Smooth muscle cell (in vitro differentiated cells): ENCODE results near the gene RRBP1. TPM values are rescaled to one million over a fixed set of nuclear protein-coding genes. Genes with fewer than 3 reads are reported as not detected.

Experiments
- DNase-seq: peaks from one replicate; lab custom pipeline; 2025; ENCODE audit not compliant: unreplicated experiment; lab: John Stamatoyannopoulos, UW
- H2AFZ ChIP-seq: fragments of 200-600 bp; sonication (generic); 2 replicates; pipeline ENCODE4 v1.6.0; 2016; ENCODE audit warnings: antibody characterized with exemption, low read depth, mild to moderate bottlenecking
- H3F3A ChIP-seq: fragments of 200-600 bp; sonication (generic); 2 replicates; pipeline ENCODE4 v1.6.0; 2017; ENCODE audit warnings: antibody characterized with exemption, low read depth
- H3K27ac ChIP-seq: fragments of 200-600 bp; sonication (generic); 2 replicates; pipeline ENCODE4 v1.5.1; 2016; ENCODE audit warnings: low read depth, mild to moderate bottlenecking
- H3K27me3 ChIP-seq: fragments of 200-600 bp; sonication (generic); 2 replicates; pipeline ENCODE4 v1.6.1; 2016; ENCODE audit warnings: low read depth, mild to moderate bottlenecking
- H3K36me3 ChIP-seq: fragments of 200-600 bp; sonication (generic); 2 replicates; pipeline ENCODE4 v1.5.1; 2016; ENCODE audit warnings: low read depth
- H3K4me1 ChIP-seq: fragments of 200-600 bp; sonication (generic); 2 replicates; pipeline ENCODE4 v1.5.1; 2016; ENCODE audit warnings: low read depth
- H3K4me2 ChIP-seq: fragments of 200-600 bp; sonication (generic); 2 replicates; pipeline ENCODE4 v1.6.0; 2016; ENCODE audit warnings: mild to moderate bottlenecking
- H3K4me3 ChIP-seq: fragments of 200-600 bp; sonication (generic); 2 replicates; pipeline ENCODE4 v1.5.1; 2016; ENCODE audit warnings: mild to moderate bottlenecking
- H3K79me2 ChIP-seq: fragments of 200-600 bp; sonication (generic); 2 replicates; pipeline ENCODE4 v1.6.0; 2016; ENCODE audit warnings: low read depth, mild to moderate bottlenecking
- H3K9ac ChIP-seq: fragments of 200-600 bp; sonication (generic); 2 replicates; pipeline ENCODE4 v1.6.0; 2016; ENCODE audit warnings: low read depth
- H3K9me3 ChIP-seq: fragments of 200-600 bp; sonication (generic); replicated peaks from 2 replicates; pipeline ENCODE4 v1.5.1; 2016; ENCODE audit warnings: low read depth
- H4K20me1 ChIP-seq: fragments of 200-600 bp; sonication (generic); 2 replicates; pipeline ENCODE4 v1.6.0; 2016; ENCODE audit warnings: low read depth
- WGBS: methylation state at CpG from one replicate; pipeline ENCODE4 v1.1.7; 2016; ENCODE audit warnings: low lambda C conversion rate; 5-methylcytosine and 5-hydroxymethylcytosine counted together
- polyA plus RNA-seq: library from polyadenylated mRNA; unstranded; fragments of >200 nt; fragmentation: Nextera tagmentation; extraction: Ambion mirVana; gene quantifications from 2 replicates; pipeline ENCODE4 v1.2.1, GENCODE V29; 2016
- total RNA-seq: library from RNA; depleted of rRNA; stranded (reverse); fragments of >200 nt; gene quantifications from 2 replicates; pipeline ENCODE4 v1.2.3, GENCODE V29; 2014
- TF ChIP-seq, protein P1 (sequence below): fragments of 200-600 bp; sonication (generic); IDR thresholded peaks from 2 replicates; pipeline ENCODE4 v1.5.1; 2017; ENCODE audit warnings: borderline replicate concordance, mild to moderate bottlenecking, antibody characterized with exemption; ENCODE audit not compliant: insufficient read depth, poor library complexity, severe bottlenecking

Gene RRBP1
- total and polyA plus RNA-seq, 2 experiments from 2014 or later, result 142 to 226 TPM

- 0% methylated on average over 13 of the region's 65 CpGs for WGBS
- Histone ChIP-seq H3K79me2 (peaks cover 46% of the 10 kb centered on the region), H3K4me1 (peaks cover 13% of the 10 kb centered on the region), H3K4me2 (peak overlapping the region; percentile 67), H3K27me3 (no peaks in the 10 kb centered on the region), H2AFZ (no peak overlapping the region), H3F3A (peaks cover 13% of the 10 kb centered on the region), H4K20me1 (peaks cover 44% of the 10 kb centered on the region), H3K9me3 (no peaks in the 10 kb centered on the region), H3K36me3 (peaks cover 4% of the 10 kb centered on the region), H3K27ac (peak overlapping the region; percentile 87), H3K9ac (peak overlapping the region; percentile 87), H3K4me3 (peak overlapping the region; percentile 98)
- no peak for DNase-seq
- TF ChIP-seq, protein P1, sequence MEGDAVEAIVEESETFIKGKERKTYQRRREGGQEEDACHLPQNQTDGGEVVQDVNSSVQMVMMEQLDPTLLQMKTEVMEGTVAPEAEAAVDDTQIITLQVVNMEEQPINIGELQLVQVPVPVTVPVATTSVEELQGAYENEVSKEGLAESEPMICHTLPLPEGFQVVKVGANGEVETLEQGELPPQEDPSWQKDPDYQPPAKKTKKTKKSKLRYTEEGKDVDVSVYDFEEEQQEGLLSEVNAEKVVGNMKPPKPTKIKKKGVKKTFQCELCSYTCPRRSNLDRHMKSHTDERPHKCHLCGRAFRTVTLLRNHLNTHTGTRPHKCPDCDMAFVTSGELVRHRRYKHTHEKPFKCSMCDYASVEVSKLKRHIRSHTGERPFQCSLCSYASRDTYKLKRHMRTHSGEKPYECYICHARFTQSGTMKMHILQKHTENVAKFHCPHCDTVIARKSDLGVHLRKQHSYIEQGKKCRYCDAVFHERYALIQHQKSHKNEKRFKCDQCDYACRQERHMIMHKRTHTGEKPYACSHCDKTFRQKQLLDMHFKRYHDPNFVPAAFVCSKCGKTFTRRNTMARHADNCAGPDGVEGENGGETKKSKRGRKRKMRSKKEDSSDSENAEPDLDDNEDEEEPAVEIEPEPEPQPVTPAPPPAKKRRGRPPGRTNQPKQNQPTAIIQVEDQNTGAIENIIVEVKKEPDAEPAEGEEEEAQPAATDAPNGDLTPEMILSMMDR, result no peak
Measured at GRCh38 chr20:17681726-17682102, 328 bp downstream of the RRBP1 start.

DNA sequence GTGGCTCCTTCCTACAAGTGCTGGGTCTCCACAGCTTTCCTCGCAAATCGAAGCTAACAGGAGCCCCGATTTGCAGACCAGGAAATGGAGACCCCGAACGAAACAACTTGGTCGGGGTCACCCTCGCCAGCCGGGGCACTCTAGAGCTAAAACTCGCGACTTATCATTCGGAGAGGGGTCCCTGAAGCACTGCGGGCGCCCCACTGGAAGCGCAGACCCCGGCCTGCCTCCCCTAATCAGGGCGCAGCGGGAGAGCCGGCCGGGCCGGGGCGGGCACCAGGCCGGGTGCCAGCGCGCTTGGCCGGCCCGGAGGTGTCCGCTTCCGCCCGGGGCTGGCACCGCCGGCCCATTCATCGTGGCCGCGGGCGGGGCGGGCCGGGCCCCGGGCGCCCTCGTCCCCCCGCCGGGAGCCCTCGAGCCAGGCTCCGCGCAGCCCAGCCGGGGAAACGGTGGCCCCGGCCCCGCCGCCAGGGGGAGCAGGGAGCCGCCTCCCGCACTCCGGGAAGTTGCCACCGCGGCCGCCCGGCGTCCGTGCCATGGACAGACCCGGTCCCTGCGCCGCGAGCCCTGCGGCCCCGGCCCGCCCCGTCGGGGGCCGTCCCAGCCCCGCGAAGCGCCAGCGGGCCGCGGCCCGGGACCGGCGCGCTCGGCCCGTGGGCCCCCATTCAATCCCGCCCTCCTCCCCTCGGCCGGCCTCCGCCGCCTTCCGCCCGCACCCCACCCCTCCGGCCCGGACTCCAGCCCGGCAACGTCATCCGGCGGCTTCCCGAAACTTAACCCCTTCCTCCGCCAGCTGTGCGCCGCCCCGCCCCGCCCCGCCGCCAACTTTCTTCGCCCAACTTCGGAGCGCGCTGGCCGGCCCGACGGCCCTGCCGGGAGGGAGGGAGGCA lies 961 bp downstream of the RRBP1 start:
- TF ChIP-seq, protein P1, result peak; percentile 65
- peaks cover 4% of the 10 kb centered on the region for H3K36me3 ChIP-seq
- H3K27me3 ChIP-seq, result no peaks in the 10 kb centered on the region
- DNase-seq, result peak; percentile 68
- H3K27ac ChIP-seq, result peak overlapping the region; percentile 87
- no peaks in the 10 kb centered on the region for H3K9me3 ChIP-seq
- peak overlapping the region; percentile 98 for H3K4me3 ChIP-seq
- peak overlapping the region; percentile 89 for H3K4me2 ChIP-seq
- peaks cover 13% of the 10 kb centered on the region for H3K4me1 ChIP-seq
- H3K79me2 ChIP-seq, result peaks cover 52% of the 10 kb centered on the region
- peak overlapping the region; percentile 94 for H3K9ac ChIP-seq
- H3F3A ChIP-seq, result peaks cover 13% of the 10 kb centered on the region
- no peak overlapping the region for H2AFZ ChIP-seq
- 1% methylated on average over 57 of the region's 110 CpGs for WGBS
- peaks cover 50% of the 10 kb centered on the region for H4K20me1 ChIP-seq

- peaks cover 61% of the 10 kb centered on the region for H3K79me2 ChIP-seq
- peaks cover 4% of the 10 kb centered on the region for H3K36me3 ChIP-seq
- H3K4me3 ChIP-seq, result peak overlapping the region; percentile 98
- peak overlapping the region; percentile 94 for H3K9ac ChIP-seq
- H3K4me2 ChIP-seq, result peak overlapping the region; percentile 89
- no peak for DNase-seq
- H2AFZ ChIP-seq, result no peak overlapping the region
- no peaks in the 10 kb centered on the region for H3K27me3 ChIP-seq
- 11% methylated on average over 27 of the region's 27 CpGs for WGBS
- peaks cover 59% of the 10 kb centered on the region for H4K20me1 ChIP-seq
- TF ChIP-seq, protein P1, result no peak
- peaks cover 13% of the 10 kb centered on the region for H3F3A ChIP-seq
- H3K4me1 ChIP-seq, result peaks cover 13% of the 10 kb centered on the region
- peak overlapping the region; percentile 80 for H3K27ac ChIP-seq
- no peaks in the 10 kb centered on the region for H3K9me3 ChIP-seq
Measured at GRCh38 chr20:17679941-17680835, 1.9 kb downstream of the RRBP1 start.
